Measurements from ENCODE around the gene KSR2. TPM values are rescaled to one million over a fixed set of nuclear protein-coding genes. Genes with fewer than 3 reads are reported as not detected.

The KSR2 gene
- total RNA-seq, 1 experiment from 2014 or later = 1.3 TPM

GRCh38 chr12:117867348-117867747 lies 101.4 kb downstream of the KSR2 start:
- H3K27ac ChIP-seq (ENCODE audit: insufficient read length, low read depth, low read length) = no peak overlapping the region
- Mint-ChIP-seq H3K4me3 (no peak overlapping the region), H3K36me3 (ENCODE audit: insufficient read depth in 1 of 3, low read depth in 3 of 3) (no peaks in the 10 kb centered on the region; a peak in 1 of 7 replicates), H3K27ac (no peak overlapping the region), H3K9me3 (peaks cover 4 to 8% of the 10 kb centered on the region in 2 experiments; a peak in 3 of 5 replicates), H3K4me1 (no peaks in the 10 kb centered on the region), H3K27me3 (ENCODE audit: low read depth) (no peaks in the 10 kb centered on the region)
- no peak overlapping the region for H4K91ac ChIP-seq (ENCODE audit: insufficient read length, low read depth, low read length)
- no peaks in the 10 kb centered on the region for H3K79me2 ChIP-seq (ENCODE audit: insufficient read depth, low read length)
- H3K4me2 ChIP-seq (ENCODE audit: insufficient read depth, insufficient read length, low read length) = no peak overlapping the region
- H2AK5ac ChIP-seq (ENCODE audit: insufficient read length, low read length) = no peak overlapping the region
- no CpG with 5 or more reads among the region's 5 CpGs for WGBS (ENCODE audit: extremely low coverage, insufficient read length, low lambda C conversion rate)
- no peak overlapping the region for H4K8ac ChIP-seq (replicated peaks; ENCODE audit: insufficient read length, low read depth, low read length)
- DNase-seq = no peak
- H2BK120ac ChIP-seq (ENCODE audit: low read depth, low read length, poor library complexity, severe bottlenecking) = no peak overlapping the region
- no peak overlapping the region for H3K14ac ChIP-seq (ENCODE audit: insufficient read depth, low read length)
- no peak overlapping the region for H3K18ac ChIP-seq (ENCODE audit: insufficient read length, low read depth, low read length)
- no peak overlapping the region for H2BK20ac ChIP-seq (ENCODE audit: low read depth, low read length, poor library complexity, severe bottlenecking)
- H3K27me3 ChIP-seq (ENCODE audit: insufficient read depth, low read length) = no peaks in the 10 kb centered on the region
- H3K23me2 ChIP-seq (ENCODE audit: insufficient read length, low read depth, low read length, poor library complexity, severe bottlenecking) = no peaks in the 10 kb centered on the region
- peaks cover 5% of the 10 kb centered on the region for H3K9me3 ChIP-seq (ENCODE audit: control insufficient read depth, low read depth, low read length)
- no peak overlapping the region for H2AFZ ChIP-seq (ENCODE audit: low read length)
- no peak overlapping the region for H3K9ac ChIP-seq (ENCODE audit: extremely low read depth, insufficient read length, low read length)
- H3K4me1 ChIP-seq (ENCODE audit: insufficient read depth, low read length) = no peaks in the 10 kb centered on the region
- no peak overlapping the region for H3K23ac ChIP-seq (ENCODE audit: insufficient read length, low read depth, low read length)
- no peak overlapping the region for H2BK12ac ChIP-seq (ENCODE audit: insufficient read length, low read depth, low read length)
- no peak overlapping the region for H3K4ac ChIP-seq (ENCODE audit: low read depth, low read length)
- no peak overlapping the region for H2BK5ac ChIP-seq (ENCODE audit: insufficient read length, low read length)
- H3K56ac ChIP-seq (ENCODE audit: insufficient read length, low read depth, low read length) = no peak overlapping the region
- no peak overlapping the region for H3T11ph ChIP-seq (ENCODE audit: low read length)
- H4K5ac ChIP-seq (ENCODE audit: insufficient read length, low read depth, low read length) = no peak overlapping the region
- no peak overlapping the region for H2BK15ac ChIP-seq (ENCODE audit: low read depth, low read length)
- H4K20me1 ChIP-seq (ENCODE audit: control insufficient read depth, insufficient read depth, insufficient read length) = no peaks in the 10 kb centered on the region
- H3K79me1 ChIP-seq (ENCODE audit: insufficient read depth, low read depth, low read length, poor library complexity, severe bottlenecking) = no peaks in the 10 kb centered on the region
- TF ChIP-seq CTCF (conservative IDR thresholded peaks at IDR 0.05) = no peak

All from H9 (cell line).